ENCODE data around the gene ADK. TPM values are rescaled to one million over a fixed set of nuclear protein-coding genes. Genes with fewer than 3 reads are reported as not detected.
A peak's percentile ranks its signal among the peaks of the same experiment; 100 is the strongest.

ADK gene
- total RNA-seq, 1 experiment from 2014 or later, result 48.6 TPM

GRCh38 chr10:74728225-74728624 is 577.2 kb downstream of the ADK start:
- DNase-seq, result no peak
- Histone ChIP-seq H3K36me3 (no peaks in the 10 kb centered on the region), H3K4me3 (no peak overlapping the region), H3K27ac (no peak overlapping the region), H3K9me3 (replicated peaks) (no peaks in the 10 kb centered on the region), H3K4me1 (no peaks in the 10 kb centered on the region), H3K27me3 (no peaks in the 10 kb centered on the region)

DNA sequence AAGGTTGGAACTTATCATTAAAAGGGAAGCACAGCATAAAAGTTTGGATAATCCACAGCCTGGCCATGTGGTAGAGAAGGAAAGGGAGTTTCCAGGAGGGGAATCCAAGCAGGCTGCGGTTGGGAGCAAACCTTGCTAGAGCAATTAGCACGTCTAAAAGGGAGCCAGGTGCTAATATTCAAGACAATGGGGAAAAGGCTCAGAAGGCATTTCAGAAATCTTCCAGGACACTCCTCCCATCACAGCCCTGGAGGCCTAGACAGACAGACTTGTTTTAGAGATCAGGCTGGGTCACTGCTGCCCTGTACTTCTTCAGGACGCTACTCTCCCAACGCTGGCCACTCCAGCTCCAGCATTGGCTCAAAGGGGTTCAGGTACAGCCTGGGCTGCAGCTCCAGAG is 579.2 kb downstream of the ADK start:
- no peaks in the 10 kb centered on the region for H3K27me3 ChIP-seq
- DNase-seq, result no peak

DNA sequence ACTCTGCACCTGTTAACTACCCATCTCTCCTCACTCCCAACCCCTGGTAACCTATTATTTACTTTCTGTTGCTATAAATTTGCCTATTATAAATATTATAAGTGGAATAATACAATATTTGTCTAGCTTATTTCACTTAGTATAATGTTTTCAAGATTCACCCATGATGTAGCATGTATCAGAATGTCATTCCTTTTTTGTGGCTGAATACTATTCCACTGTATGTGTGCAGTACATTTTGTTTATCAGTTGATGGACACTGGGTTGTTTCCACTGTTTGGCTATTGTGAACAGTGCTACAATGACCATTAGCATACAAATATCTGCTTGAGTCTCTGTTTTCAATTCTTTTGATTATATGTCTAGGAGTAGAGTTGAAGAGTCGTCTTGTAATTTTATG is 582.6 kb downstream of the ADK start:
- Histone ChIP-seq H3K4me3 (no peak overlapping the region), H3K9me3 (replicated peaks) (no peaks in the 10 kb centered on the region), H3K4me1 (no peaks in the 10 kb centered on the region), H3K27me3 (no peaks in the 10 kb centered on the region), H3K36me3 (no peaks in the 10 kb centered on the region), H3K27ac (no peak overlapping the region)
- no peak for DNase-seq

More for the DNA sequence above, 579.2 kb downstream of the ADK start:
- Histone ChIP-seq H3K9me3 (replicated peaks) (no peaks in the 10 kb centered on the region), H3K27ac (no peak overlapping the region), H3K4me1 (no peaks in the 10 kb centered on the region), H3K4me3 (no peak overlapping the region), H3K36me3 (no peaks in the 10 kb centered on the region)

- DNase-seq, result no peak
- no peaks in the 10 kb centered on the region for H3K9me3 ChIP-seq (replicated peaks)
- H3K27ac ChIP-seq, result no peak overlapping the region
- H3K36me3 ChIP-seq, result no peaks in the 10 kb centered on the region
- no peak overlapping the region for H3K4me3 ChIP-seq
- H3K4me1 ChIP-seq, result no peaks in the 10 kb centered on the region
- H3K27me3 ChIP-seq, result no peaks in the 10 kb centered on the region
These were observed 585.0 kb downstream of the ADK start for GRCh38 chr10:74736029-74736428.

DNA sequence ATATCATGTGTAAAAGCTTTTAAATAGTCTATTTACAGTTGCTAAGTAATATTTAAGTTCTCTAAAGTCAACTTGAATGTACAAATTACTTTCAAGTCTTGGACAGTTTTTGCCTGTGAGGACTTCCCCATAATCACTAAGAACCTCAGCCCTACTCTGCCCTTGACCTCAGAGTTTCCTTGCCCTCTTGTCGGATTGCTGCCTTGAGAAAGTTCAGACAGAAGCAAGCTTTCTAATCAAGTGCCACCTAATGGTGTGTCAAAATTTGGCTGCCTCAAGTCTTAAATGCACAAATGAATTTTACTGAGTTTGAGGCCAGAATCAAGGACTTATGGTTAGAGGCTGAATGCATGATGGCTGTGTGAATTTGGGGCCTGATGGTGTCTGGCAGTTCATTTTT is 587.0 kb downstream of the ADK start:
- Histone ChIP-seq H3K27me3 (no peaks in the 10 kb centered on the region), H3K36me3 (no peaks in the 10 kb centered on the region), H3K4me1 (no peaks in the 10 kb centered on the region), H3K9me3 (replicated peaks) (no peaks in the 10 kb centered on the region), H3K27ac (no peak overlapping the region), H3K4me3 (no peak overlapping the region)
- DNase-seq, result no peak

DNA sequence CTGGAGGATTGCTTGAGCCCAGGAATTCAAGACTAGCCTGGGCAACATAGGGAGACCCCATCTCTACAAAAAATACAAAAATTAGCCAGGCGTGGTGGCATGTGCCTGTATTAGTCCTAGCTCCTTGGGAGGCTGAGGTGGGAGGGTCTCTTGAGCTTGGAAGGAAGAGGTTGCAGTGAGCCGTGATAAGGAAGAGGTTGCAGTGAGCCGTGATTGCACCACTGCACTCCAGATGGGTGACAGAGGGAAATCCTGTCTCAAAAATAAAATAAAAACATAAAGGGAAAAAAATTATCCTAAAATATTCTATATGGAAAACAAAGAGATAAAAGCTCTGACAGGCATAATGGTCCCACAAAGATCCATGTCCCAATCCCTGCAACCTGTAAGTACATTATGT is 587.5 kb downstream of the ADK start:
- Histone ChIP-seq H3K27ac (no peak overlapping the region), H3K36me3 (no peaks in the 10 kb centered on the region), H3K4me1 (no peaks in the 10 kb centered on the region), H3K27me3 (no peaks in the 10 kb centered on the region), H3K9me3 (replicated peaks) (no peaks in the 10 kb centered on the region), H3K4me3 (no peak overlapping the region)
- no peak for DNase-seq

GRCh38 chr10:74738985-74739567 is 588.1 kb downstream of the ADK start:
- Histone ChIP-seq H3K4me1 (no peaks in the 10 kb centered on the region), H3K27me3 (no peaks in the 10 kb centered on the region), H3K4me3 (no peak overlapping the region), H3K36me3 (no peaks in the 10 kb centered on the region), H3K9me3 (replicated peaks) (no peaks in the 10 kb centered on the region), H3K27ac (no peak overlapping the region)
- peak in 1 of 2 experiments; percentile 5 for DNase-seq

DNA sequence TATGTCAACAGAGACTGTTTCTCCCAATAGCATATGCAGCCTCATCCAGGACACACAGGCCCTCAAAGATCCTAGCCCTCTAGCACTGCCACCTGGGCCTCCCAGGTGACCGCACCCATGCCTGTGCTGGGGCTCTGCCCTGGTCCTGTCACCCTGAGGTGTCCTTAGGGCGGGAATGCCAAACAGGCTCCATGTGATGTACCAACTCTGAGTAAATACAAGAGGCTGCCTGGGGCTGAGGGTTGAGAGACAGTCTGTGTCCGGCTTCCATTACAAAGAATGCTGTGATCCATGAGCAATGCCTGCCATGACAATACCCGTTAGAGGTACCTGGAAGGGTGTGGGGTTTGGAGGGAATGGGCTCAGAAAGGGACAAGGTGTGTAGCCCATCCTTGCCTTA is 592.4 kb downstream of the ADK start:
- no peak overlapping the region for H3K4me3 ChIP-seq
- no peaks in the 10 kb centered on the region for H3K36me3 ChIP-seq
- no peak for DNase-seq
- no peaks in the 10 kb centered on the region for H3K4me1 ChIP-seq
- H3K9me3 ChIP-seq (replicated peaks), result no peaks in the 10 kb centered on the region
- no peaks in the 10 kb centered on the region for H3K27me3 ChIP-seq
- H3K27ac ChIP-seq, result no peak overlapping the region

DNA sequence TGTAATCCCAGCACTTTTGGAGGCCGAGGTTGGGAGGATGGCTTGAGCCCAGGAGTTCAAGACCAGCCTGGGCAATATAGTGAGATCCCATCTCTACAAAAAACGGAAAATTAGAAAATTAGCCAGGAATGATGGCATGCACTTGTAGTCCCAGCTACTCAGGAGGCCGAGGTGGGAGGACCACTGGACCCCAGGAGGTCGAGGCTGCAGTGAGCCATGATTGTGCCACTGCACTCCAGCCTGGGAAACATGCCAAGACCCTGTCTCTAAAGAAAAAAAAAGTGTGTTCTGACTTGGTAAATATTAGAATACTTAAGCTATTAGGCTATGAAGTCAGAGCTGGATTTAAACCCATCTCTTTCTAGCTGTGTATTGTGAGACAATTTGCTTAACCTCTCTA is 594.4 kb downstream of the ADK start:
- Histone ChIP-seq H3K4me1 (no peaks in the 10 kb centered on the region), H3K36me3 (no peaks in the 10 kb centered on the region), H3K27me3 (no peaks in the 10 kb centered on the region), H3K4me3 (no peak overlapping the region), H3K9me3 (replicated peaks) (no peaks in the 10 kb centered on the region), H3K27ac (no peak overlapping the region)
- DNase-seq, result no peak

- Histone ChIP-seq H3K4me3 (no peak overlapping the region), H3K27me3 (no peaks in the 10 kb centered on the region), H3K4me1 (no peaks in the 10 kb centered on the region), H3K27ac (no peak overlapping the region), H3K36me3 (no peaks in the 10 kb centered on the region), H3K9me3 (replicated peaks) (no peaks in the 10 kb centered on the region)
- no peak for DNase-seq
These were observed 595.8 kb downstream of the ADK start for GRCh38 chr10:74746813-74747212.

DNA sequence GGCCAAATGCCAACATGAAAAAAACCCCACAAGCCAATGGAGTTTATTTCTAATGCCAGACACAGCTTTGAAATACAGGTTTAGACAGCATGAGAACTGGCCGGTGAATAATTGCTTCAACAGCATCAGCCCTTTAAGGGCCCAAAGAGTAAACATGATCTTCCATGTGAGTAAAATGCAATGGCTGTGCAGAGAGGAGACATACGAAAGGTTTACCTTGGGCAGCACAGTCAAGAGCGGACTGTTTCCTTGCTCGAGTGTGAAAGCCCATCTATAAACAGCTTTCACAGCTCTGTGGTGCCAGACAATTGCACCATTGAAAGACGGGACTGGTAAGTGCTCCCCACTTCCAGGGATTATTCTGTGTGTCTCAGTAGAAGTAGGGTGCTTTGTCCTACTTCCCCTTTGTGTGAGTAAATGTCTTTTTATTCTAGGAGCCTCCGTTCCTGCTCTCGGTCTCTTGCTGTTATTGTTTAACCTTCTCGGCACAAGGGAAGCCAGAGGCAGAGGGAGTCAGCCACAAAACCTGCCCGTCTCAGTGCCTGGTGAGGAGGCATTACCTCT is 597.5 kb downstream of the ADK start:
- H3K27me3 ChIP-seq, result no peaks in the 10 kb centered on the region
- H3K4me1 ChIP-seq, result no peaks in the 10 kb centered on the region
- H3K4me3 ChIP-seq, result no peak overlapping the region
- no peaks in the 10 kb centered on the region for H3K36me3 ChIP-seq
- no peak for DNase-seq
- H3K9me3 ChIP-seq (replicated peaks), result no peaks in the 10 kb centered on the region
- H3K27ac ChIP-seq, result no peak overlapping the region

- no peak for DNase-seq
- no peak overlapping the region for H3K4me3 ChIP-seq
- no peaks in the 10 kb centered on the region for H3K9me3 ChIP-seq (replicated peaks)
- H3K27me3 ChIP-seq, result no peaks in the 10 kb centered on the region
- no peaks in the 10 kb centered on the region for H3K36me3 ChIP-seq
- no peaks in the 10 kb centered on the region for H3K4me1 ChIP-seq
- no peak overlapping the region for H3K27ac ChIP-seq
These were observed 599.8 kb downstream of the ADK start for GRCh38 chr10:74750848-74751274.

GRCh38 chr10:74752371-74753040 is 601.5 kb downstream of the ADK start:
- DNase-seq, result no peak
- no peak overlapping the region for H3K4me3 ChIP-seq
- no peaks in the 10 kb centered on the region for H3K36me3 ChIP-seq
- no peaks in the 10 kb centered on the region for H3K4me1 ChIP-seq
- no peak overlapping the region for H3K27ac ChIP-seq
- H3K9me3 ChIP-seq (replicated peaks), result no peaks in the 10 kb centered on the region
- no peaks in the 10 kb centered on the region for H3K27me3 ChIP-seq

GRCh38 chr10:74753442-74754211 is 602.6 kb downstream of the ADK start:
- Histone ChIP-seq H3K27ac (no peak overlapping the region), H3K27me3 (no peaks in the 10 kb centered on the region), H3K4me3 (no peak overlapping the region), H3K4me1 (no peaks in the 10 kb centered on the region), H3K36me3 (no peaks in the 10 kb centered on the region), H3K9me3 (replicated peaks) (no peaks in the 10 kb centered on the region)
- no peak for DNase-seq

GRCh38 chr10:74754381-74754821 is 603.4 kb downstream of the ADK start:
- Histone ChIP-seq H3K36me3 (no peaks in the 10 kb centered on the region), H3K4me3 (no peak overlapping the region), H3K27ac (no peak overlapping the region), H3K27me3 (no peaks in the 10 kb centered on the region), H3K4me1 (no peaks in the 10 kb centered on the region), H3K9me3 (replicated peaks) (no peaks in the 10 kb centered on the region)
- DNase-seq, result no peak
